GM12892 (cell line): ENCODE results near the gene PHF21A.

Experiments
- POLR2A ChIP-seq: IDR thresholded peaks from 2 replicates; pipeline ENCODE4 v1.6.1; 2011; ENCODE audit warnings: low read depth, low read length, control low read depth
- POLR2AphosphoS5 ChIP-seq: IDR thresholded peaks from 2 replicates; pipeline ENCODE4 v1.6.1; 2011; ENCODE audit warnings: low read depth, low read length, control low read depth
- TAF1 ChIP-seq: IDR thresholded peaks from 2 replicates; pipeline ENCODE4 v1.6.1; 2011; ENCODE audit warnings: low read depth, mild to moderate bottlenecking, control low read depth, low read length, borderline replicate concordance

- TF ChIP-seq POLR2A (no peak), POLR2AphosphoS5 (no peak), TAF1 (no peak)
Observed at GRCh38 chr11:46069595-46069994, 51.7 kb downstream of the PHF21A start.
